ENCODE data around the gene SYDE1.
"Not testable (repeated sequence)": the region's sequence is repeated elsewhere in the genome, so short reads cannot be mapped to it uniquely, and the experiment has no call there.

The SYDE1 gene, protein sequence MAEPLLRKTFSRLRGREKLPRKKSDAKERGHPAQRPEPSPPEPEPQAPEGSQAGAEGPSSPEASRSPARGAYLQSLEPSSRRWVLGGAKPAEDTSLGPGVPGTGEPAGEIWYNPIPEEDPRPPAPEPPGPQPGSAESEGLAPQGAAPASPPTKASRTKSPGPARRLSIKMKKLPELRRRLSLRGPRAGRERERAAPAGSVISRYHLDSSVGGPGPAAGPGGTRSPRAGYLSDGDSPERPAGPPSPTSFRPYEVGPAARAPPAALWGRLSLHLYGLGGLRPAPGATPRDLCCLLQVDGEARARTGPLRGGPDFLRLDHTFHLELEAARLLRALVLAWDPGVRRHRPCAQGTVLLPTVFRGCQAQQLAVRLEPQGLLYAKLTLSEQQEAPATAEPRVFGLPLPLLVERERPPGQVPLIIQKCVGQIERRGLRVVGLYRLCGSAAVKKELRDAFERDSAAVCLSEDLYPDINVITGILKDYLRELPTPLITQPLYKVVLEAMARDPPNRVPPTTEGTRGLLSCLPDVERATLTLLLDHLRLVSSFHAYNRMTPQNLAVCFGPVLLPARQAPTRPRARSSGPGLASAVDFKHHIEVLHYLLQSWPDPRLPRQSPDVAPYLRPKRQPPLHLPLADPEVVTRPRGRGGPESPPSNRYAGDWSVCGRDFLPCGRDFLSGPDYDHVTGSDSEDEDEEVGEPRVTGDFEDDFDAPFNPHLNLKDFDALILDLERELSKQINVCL
- total RNA-seq, result 0 reads per million in 2 donors

- no peak for DNase-seq
Measured at GRCh38 chr19:15107061-15108010, at the start of gene SYDE1. TSS of gene SYDE1 (plus strand) at chr19:15107401. CDS start at chr19:15107434, 33 bp downstream.

- DNase-seq, result no peak
Measured at GRCh38 chr19:15062036-15062435, 45.2 kb upstream of the SYDE1 start.

GRCh38 chr19:15070386-15070785 is 36.8 kb upstream of the SYDE1 start:
- DNase-seq, result not testable (repeated sequence)

DNA sequence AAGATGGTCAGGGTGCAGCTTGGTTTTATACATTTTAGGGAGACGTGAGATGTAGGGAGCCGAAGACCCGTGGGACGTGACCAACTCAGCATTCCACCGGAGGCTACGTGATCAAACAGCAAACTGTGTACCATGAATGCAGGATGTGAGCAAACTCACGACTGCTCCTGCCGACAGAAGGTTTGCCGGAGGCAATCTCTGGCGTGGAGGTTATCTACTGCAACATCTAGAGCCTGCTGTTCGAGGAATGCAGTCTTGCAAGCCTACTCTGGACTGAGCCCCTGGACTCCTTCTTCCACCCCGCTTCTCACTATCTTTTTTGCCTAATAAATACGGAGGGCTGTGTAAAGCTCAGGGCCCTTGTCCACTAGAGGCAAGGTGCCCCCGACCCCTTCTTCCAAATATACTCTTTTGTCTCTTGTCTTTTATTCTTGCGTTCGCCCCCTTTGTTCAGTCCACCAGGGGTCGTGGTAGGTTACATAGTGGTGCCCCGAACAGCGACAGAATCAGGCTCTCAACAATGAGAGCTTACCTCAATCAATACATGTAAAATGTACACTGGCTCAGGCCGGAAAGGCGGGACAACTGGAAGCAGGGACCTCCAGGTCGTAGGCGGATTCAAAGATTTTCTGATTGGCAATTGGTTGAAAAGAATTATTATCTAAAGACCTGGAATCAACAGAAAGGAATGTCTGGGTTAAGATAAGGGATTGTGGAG is 34.1 kb upstream of the SYDE1 start:
- no peak for DNase-seq

- no peak for DNase-seq
Measured at GRCh38 chr19:15074371-15074770, 32.8 kb upstream of the SYDE1 start.

DNA sequence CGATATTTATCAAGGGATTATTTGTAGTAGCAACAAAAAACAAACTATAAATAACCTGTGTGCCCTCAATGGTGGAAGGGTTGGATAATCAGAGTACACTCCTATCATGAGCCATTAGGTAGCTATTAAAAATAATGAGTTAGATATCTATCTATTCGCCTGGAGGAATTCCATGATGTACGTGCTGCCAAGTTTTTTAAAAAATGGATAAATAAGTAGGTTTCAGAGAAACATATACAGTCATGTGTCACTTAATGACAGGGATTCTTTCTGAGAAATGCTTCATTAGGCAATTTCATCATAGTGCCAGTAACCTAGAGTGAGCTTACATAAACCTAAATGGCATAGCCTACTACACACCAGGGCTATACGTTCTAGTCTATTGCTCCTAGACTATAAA is 31.4 kb upstream of the SYDE1 start:
- DNase-seq, result no peak

GRCh38 chr19:15080002-15080401 is 27.2 kb upstream of the SYDE1 start:
- DNase-seq, result not testable (repeated sequence)

DNA sequence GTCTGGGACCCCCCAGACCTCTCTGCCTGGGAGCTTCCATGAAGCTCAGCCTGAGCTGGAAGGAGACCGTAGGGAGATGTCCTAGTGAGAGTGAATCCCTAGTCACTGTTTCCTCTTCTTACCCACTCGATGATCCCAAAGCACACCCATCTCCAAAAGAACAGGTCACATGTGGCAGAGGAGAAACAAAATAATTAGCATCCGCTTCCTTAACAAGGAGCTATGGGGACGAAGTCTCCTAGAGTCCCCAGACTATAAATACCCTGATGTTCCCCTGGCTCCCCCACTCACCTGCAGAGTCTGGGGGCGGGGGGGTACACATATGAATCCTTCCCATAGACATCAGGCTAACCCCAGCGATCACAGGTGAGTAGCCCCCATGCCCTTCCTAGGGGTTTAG is 25.3 kb upstream of the SYDE1 start, which contains the start of gene OR1I1:
OR1I1 (plus strand) TSS at position 301 of the 400 bp plus-strand sequence. CDS start 4,855 bp downstream, outside the sequence.
- DNase-seq, result no peak

DNA sequence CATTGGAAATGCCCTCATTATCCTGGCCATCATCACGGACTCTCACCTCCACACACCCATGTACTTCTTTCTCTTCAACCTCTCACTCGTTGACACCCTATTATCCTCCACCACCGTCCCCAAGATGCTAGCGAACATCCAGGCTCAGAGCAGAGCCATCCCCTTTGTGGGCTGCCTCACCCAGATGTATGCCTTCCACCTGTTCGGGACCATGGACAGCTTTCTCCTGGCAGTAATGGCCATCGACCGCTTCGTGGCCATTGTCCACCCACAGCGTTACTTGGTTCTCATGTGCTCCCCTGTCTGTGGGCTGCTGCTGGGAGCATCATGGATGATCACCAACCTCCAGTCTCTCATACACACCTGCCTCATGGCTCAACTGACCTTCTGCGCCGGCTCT is 20.0 kb upstream of the SYDE1 start:
- no peak for DNase-seq

DNA sequence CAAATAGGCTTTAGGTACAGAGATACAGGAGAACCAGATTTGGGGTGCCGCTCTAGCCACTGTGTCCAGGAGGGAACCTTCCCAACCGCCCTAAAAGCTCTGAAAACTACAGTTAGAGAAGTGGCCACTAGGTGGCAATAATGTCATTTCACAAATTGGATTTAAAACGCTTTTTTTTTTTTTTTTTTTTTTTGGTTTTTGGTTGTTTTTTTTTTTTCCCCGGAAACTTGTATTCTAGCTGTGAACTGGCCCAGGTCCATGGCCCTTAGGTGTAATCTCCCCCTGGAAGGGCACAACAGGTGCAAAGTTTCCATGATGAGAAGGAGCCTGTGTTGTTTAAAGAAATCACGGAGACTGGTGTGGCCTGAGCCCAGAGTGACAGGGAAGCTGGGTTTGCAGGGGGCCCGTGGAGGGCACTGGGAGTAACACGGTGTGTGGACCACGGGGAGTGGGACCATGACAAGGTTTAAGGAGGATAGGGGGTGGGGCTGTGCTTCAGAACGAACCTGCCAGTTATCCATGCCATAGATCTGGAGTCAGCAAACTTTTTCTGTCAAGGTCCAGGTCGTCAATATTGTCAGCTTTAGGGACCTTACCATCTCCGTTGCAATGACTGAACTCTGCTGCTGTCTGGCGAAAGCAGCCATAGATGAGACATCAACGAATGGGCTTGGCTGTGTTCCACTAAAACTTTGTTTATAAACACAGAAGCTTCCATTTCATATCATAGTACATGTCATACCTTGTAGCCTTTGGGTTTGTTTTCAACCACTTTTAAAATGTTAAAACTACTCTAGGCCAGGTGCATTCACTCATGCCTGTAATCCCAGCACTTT is 15.1 kb upstream of the SYDE1 start:
- DNase-seq, result no peak

DNA sequence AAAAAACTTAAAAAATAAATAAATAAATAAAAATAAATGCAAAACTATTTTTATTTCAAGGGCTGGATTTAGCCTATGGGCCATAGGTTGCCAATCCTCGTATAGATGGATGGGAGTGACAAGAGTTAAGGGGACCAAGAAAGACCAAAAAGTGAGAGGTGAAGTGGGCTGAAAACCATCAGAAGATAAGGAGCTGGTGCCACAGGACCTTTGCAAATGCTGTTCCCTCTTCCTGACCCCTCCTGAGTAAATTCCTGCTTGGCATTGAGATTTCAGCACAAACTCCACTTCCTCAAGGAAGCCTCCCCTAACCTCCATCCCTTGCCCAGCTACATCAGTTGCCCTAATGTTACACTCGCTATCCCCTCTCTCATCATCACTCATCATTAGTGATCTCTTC is 14.2 kb upstream of the SYDE1 start:
- DNase-seq, result no peak

DNA sequence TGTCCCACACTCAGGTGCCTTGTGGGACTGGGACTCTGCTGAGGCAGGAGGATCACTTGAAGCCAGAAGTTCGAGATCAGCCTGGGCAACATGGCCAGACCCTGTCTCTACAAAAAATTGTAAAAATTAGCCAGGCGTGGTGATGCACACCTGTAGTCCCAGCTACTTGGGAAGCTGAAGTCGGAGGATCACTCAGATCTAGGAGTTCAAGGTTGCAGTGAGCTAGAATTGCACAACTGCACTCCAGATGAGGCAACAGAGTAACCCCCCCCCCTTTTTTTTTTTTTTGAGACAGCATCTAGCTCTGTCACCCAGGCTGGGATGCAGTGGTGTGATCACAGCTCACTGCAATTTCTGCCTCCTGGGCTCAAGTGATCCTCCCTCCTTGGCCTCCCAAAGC is 11.0 kb upstream of the SYDE1 start:
- no peak for DNase-seq

GRCh38 chr19:15097980-15098379 is 9.2 kb upstream of the SYDE1 start:
- DNase-seq, result not testable (repeated sequence)

DNA sequence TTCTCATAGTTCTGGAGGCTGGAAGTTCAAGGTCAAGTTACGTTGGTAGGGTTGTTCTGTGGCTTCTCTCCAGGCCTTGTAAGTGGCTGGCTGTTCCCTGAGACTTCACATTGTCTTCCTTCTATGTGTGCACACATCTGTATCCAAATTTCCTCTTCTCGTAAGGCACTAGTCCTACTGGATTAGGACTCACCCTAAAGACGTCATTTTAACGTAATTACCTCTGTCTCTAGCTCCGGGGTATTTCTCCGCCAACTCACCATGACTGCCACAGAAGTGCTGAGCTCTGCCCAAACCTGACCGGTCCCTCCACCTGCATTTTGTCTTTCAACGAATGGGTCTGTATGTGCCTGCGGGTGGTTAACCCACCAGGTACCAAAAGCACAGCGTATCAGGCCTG is 8.7 kb upstream of the SYDE1 start:
- DNase-seq, result no peak

DNA sequence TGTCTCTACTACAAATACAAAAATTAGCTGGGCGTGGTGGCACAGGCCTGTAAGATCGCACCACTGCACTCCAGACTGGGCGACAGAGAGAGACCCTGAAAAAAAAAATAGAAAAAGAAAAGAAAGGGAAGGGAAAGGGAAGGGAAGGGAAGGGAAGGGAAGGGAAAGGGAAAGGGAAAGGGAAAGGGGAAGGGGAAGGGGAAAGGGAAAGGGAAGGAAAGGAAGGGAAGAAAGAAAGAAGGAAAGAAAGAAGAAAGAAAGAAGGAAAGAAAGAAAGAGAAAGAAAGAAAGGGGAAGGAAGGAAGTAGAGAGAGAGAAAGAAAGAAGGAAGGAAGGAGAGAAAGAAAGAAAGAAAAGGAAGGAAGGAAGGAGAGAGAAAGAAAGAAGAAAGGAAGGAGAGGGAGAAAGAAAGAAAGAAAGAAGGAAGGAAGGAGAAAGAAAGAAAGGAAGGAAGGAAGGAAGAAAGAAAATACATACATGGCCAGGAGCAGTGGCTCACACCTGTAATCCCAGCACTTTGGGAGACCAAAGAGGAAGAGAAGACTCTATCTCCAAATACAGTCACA is 8.1 kb upstream of the SYDE1 start:
- no peak for DNase-seq

- DNase-seq, result peak; percentile 21
Measured at GRCh38 chr19:15101479-15102082, 5.6 kb upstream of the SYDE1 start.

DNA sequence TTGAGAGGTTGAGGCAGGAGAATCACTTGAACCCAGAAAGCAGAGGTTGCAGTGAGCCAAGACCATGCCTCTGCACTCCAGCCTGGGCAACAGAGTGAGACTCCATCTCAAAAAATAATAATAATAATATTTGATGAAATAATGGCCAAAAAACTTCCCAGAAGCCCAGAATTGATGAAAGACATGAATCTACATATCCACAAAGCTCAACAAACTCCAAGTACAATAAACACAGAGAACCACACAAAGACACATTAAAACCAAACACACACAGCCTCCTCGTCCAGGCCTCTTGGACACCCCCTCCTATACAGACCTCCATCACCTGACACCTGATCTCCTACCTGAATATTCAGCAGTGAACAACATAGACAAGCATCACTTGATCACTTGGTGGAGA is 3.2 kb upstream of the SYDE1 start:
- DNase-seq, result no peak

DNA sequence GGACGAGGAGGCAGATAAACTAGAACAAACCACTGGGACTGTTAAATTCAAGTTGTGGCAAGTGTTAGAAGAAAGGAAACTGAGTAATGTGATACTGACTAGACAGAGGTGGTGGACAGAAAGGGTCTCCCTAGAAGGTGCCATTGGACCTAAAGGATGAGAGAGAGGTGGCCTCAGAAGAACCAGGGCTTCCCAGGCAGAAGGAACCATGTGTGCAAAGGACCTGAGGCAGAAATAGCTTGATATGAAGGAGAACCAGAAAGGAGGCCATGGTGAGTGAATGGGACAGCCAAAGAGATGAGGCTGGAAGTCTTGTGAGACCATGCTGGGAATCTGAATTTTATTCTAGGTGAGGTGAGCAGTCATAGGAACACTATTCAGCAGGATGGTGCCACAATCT is 2.8 kb upstream of the SYDE1 start:
- no peak for DNase-seq

DNA sequence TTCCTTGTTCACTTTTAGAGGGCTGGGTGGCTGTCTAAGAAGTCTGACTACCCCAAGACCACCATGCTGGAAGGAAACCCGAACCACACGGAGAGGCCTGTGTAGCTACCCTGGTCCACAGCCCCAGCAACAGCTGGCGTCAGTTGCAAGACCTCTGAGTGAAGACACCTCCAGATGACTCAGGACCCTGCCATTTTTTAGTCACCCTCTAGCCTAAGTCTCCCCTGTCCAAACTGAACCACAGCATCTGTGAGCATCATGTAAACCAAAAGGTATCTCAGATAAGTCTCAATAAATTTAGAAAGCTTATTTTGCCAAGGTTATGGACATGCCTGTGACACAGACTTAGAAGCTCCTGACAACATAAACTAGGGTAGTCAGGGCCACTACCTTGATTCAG is 2.2 kb upstream of the SYDE1 start:
- DNase-seq, result no peak

DNA sequence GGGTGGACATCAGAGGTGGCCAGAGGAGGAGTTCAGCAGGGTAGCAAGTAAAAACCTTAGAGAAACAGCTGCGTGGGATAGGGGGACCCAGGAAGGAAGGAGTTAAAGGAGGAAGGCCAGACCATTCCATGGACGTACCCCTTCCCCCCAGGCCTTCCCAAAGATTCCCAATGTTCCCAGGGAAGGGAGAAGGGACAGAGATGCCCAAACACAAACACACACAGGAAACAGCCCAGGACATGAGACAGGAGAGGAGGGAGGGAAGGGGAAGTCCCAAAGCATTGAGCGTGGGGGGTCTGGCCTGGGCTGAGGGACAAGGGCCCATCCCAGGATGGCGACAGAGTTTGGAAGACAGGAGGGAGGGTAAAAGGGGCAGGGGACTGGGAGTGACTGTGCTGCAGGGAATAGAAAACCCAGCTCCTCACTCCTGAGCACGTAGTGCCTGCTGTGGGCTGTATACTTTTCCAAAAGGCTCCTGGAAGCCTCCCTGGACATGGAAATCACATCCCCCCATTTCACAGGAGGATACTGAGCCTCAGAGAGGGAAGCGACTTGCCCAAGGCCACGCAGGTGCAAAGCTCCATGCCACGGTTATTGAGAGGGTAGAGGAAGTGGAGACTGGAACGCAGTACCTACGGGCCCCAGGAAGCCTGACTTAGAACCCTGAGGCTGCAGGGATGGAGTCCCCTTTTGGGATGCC is 1.1 kb downstream of the SYDE1 start:
- DNase-seq, result no peak

Data from T-helper 9 cell (primary cell).